Kidney (tissue), 14 donors: ENCODE results near the gene OTX1. TPM values are rescaled to one million over a fixed set of nuclear protein-coding genes. Genes with fewer than 3 reads are reported as not detected.
A peak's percentile ranks its signal among the peaks of the same experiment; 100 is the strongest.

Experiments used
- DNase-seq, 5 donors: peaks; one replicate each; pipeline ENCODE4 v3.0.0-alpha.2; 2013 to 2020
- FAIRE-seq: peaks from 2 replicates; lab custom pipeline; 2012; peaks lifted over from hg19 to GRCh38; lab: Jason Lieb, UNC
- H3K27ac ChIP-seq, 2 donors: one replicate each; pipeline ENCODE4 v1.7.0; 2013; ENCODE audit warnings: low read depth in 2 of 2, low read length in 2 of 2, inconsistent platforms in 1 of 2
- H3K27me3 ChIP-seq: one replicate; pipeline ENCODE4 v1.7.1; 2013; ENCODE audit warnings: low read length, inconsistent platforms; ENCODE audit not compliant: control insufficient read depth, insufficient read depth
- H3K36me3 ChIP-seq, 3 donors: one replicate each; pipeline versions ENCODE4 v1.7.0 to v1.7.1; 2013; ENCODE audit warnings: low read length in 3 of 3, control low read depth in 1 of 3, inconsistent platforms in 1 of 3; ENCODE audit not compliant: insufficient read depth in 3 of 3, control insufficient read depth in 2 of 3
- H3K4me1 ChIP-seq, 3 donors: one replicate each; pipeline versions ENCODE4 v1.7.0 to v1.7.1; 2013; ENCODE audit warnings: low read length in 3 of 3, inconsistent platforms in 1 of 3, low read depth in 1 of 3; ENCODE audit not compliant: control insufficient read depth in 2 of 3, insufficient read depth in 2 of 3
- H3K4me3 ChIP-seq, 3 donors: one replicate each; pipeline versions ENCODE4 v1.7.0 to v1.8.1; 2013; ENCODE audit warnings: low read length in 3 of 3, control low read depth in 1 of 3, inconsistent platforms in 1 of 3
- H3K9ac ChIP-seq, 3 donors: one replicate each; pipeline versions ENCODE4 v1.7.0 to v1.7.1; 2013; ENCODE audit warnings: low read length in 3 of 3, control low read depth in 1 of 3, inconsistent platforms in 1 of 3
- H3K9me3 ChIP-seq, 3 donors: one replicate each; pipeline versions ENCODE4 v1.7.0 to v1.7.1; 2013; ENCODE audit warnings: low read length in 3 of 3, control low read depth in 1 of 3, inconsistent platforms in 1 of 3; ENCODE audit not compliant: control insufficient read depth in 2 of 3, insufficient read depth in 1 of 3
- CTCF ChIP-seq: IDR thresholded peaks from 3 replicates; pipeline ENCODE4 v1.5.1; 2012; ENCODE audit warnings: mild to moderate bottlenecking, moderate library complexity, borderline replicate concordance; ENCODE audit not compliant: insufficient read depth; ENCODE audit errors: extremely low read depth
- intact Hi-C: fragments of 100-400 bp; cut with DNase I; formaldehyde crosslinking; loops from one replicate; pipeline ENCODE4 v1.11.1; 2022
- polyA plus RNA-seq: library from polyadenylated mRNA; stranded (reverse); fragments of 350-450 nt; fragmentation: Illumina TruSeq; extraction: RNeasy Lipid Tissue Mini Kit (QIAGEN cat#74804); gene quantifications from one replicate; pipeline ENCODE4 v1.2.3, GENCODE V29; 2014; ENCODE audit warnings: low read depth, low replicate concordance; ENCODE audit not compliant: insufficient read depth
- total RNA-seq: library from RNA; stranded (reverse); fragmentation: NEBNext Ultra II Directional; extraction: Animal tissue kit (Norgen Biotek cat#: 25700); gene quantifications from one replicate; pipeline ENCODE4 v1.2.1, GENCODE V29; 2021
- donor health status: control.
- donor health status: control.
- donor health status: control.
- donor health status: control.
- donor health status: control.
- donor health status: DM: yes; HTN: yes; CAD: no.
- donor health status: Normal renal cell carcinoma (clear cell type).

The OTX1 gene
- total and polyA plus RNA-seq, 2 donors from 2014 or later, result not detected

GRCh38 chr2:63040586-63040985, 10.0 kb upstream of the OTX1 start:
- H3K4me1 ChIP-seq, result no peaks in the 10 kb centered on the region
- no peak for TF ChIP-seq CTCF
- no peak overlapping the region for H3K27ac ChIP-seq
- no peaks in the 10 kb centered on the region for H3K9me3 ChIP-seq
- no peak for FAIRE-seq
- intact Hi-C loops, result no loop called here
- no peaks in the 10 kb centered on the region for H3K36me3 ChIP-seq
- no peak overlapping the region for H3K9ac ChIP-seq
- DNase-seq, result peak in 1 of 5 donors; percentile 30
- H3K4me3 ChIP-seq, result no peak overlapping the region
- H3K27me3 ChIP-seq, result peaks cover 16% of the 10 kb centered on the region

GRCh38 chr2:63041592-63041991, 9.0 kb upstream of the OTX1 start:
- intact Hi-C loops, result no loop called here
- H3K4me3 ChIP-seq, result no peak overlapping the region
- FAIRE-seq (no peak), DNase-seq (no peak)
- H3K4me1 ChIP-seq, result no peaks in the 10 kb centered on the region
- no peak overlapping the region for H3K9ac ChIP-seq
- H3K27ac ChIP-seq, result no peak overlapping the region
- peaks cover 24% of the 10 kb centered on the region for H3K27me3 ChIP-seq
- no peak for TF ChIP-seq CTCF
- H3K9me3 ChIP-seq, result no peaks in the 10 kb centered on the region
- H3K36me3 ChIP-seq, result peaks cover 0 to 3% (median 0%) of the 10 kb centered on the region in 3 donors

GRCh38 chr2:63044362-63045327, 6.0 kb upstream of the OTX1 start:
- FAIRE-seq, result no peak
- TF ChIP-seq CTCF, result no peak
- Histone ChIP-seq H3K9ac (no peak overlapping the region), H3K27ac (no peak overlapping the region), H3K36me3 (peaks cover 0 to 3% (median 0%) of the 10 kb centered on the region in 3 donors), H3K27me3 (peaks cover 46% of the 10 kb centered on the region), H3K4me1 (peaks cover 0 to 2% (median 0%) of the 10 kb centered on the region in 3 donors), H3K4me3 (no peak overlapping the region), H3K9me3 (no peaks in the 10 kb centered on the region)
- intact Hi-C loops, result no loop called here
- peak in 2 of 5 donors; percentile 42 to 61 for DNase-seq
